HL-60 (cell line): ENCODE results near the gene ZFP92.

ENCODE experiments used
- DNase-seq, 2 experiments: peaks; one replicate each; pipeline ENCODE4 v3.0.0-alpha.2; 2010 to 2020; ENCODE audit warnings: low read depth in 1 of 2, low spot score in 1 of 2
- H3K27ac ChIP-seq: fragments of 250-450 bp; sonication (Bioruptor Pico); replicated peaks from 2 replicates; pipeline ENCODE4 v1.5.1; 2020; ENCODE audit warnings: mild to moderate bottlenecking, moderate library complexity
- H3K27me3 ChIP-seq: fragments of 250-450 bp; sonication (Bioruptor Pico); 2 replicates; pipeline ENCODE4 v1.5.1; 2021; ENCODE audit warnings: mild to moderate bottlenecking, moderate library complexity; ENCODE audit not compliant: insufficient read depth, poor library complexity, severe bottlenecking
- H3K4me3 ChIP-seq: replicated peaks from 2 replicates; pipeline ENCODE4 v1.5.1; 2011; ENCODE audit warnings: mild to moderate bottlenecking, control low read depth, low read length; ENCODE audit not compliant: insufficient read depth
- CTCF ChIP-seq: IDR thresholded peaks from one replicate; pipeline ENCODE4 v1.5.1; 2011; ENCODE audit warnings: low read length, control low read depth, inconsistent platforms; ENCODE audit not compliant: insufficient read depth
- GABPA ChIP-seq: IDR thresholded peaks from 2 replicates; pipeline ENCODE4 v1.6.1; 2012; ENCODE audit warnings: low read depth
- POLR2AphosphoS5 ChIP-seq: IDR thresholded peaks from 2 replicates; pipeline ENCODE4 v1.6.1; 2012; ENCODE audit warnings: low read depth
- REST ChIP-seq: IDR thresholded peaks from 2 replicates; pipeline ENCODE4 v1.6.1; 2012; ENCODE audit warnings: low read depth; ENCODE audit not compliant: insufficient replicate concordance
- SPI1 ChIP-seq: IDR thresholded peaks from 2 replicates; pipeline ENCODE4 v1.6.1; 2012; ENCODE audit warnings: low read depth, mild to moderate bottlenecking, borderline replicate concordance

Gene ZFP92

GRCh38 chrX:153456161-153456560, 44.9 kb downstream of the ZFP92 start:
- H3K27ac ChIP-seq = no peak overlapping the region
- no peak for DNase-seq
- no peaks in the 10 kb centered on the region for H3K27me3 ChIP-seq
- no peak overlapping the region for H3K4me3 ChIP-seq
- no peak for TF ChIP-seq SPI1
- TF ChIP-seq CTCF = no peak
- TF ChIP-seq GABPA = no peak
- TF ChIP-seq POLR2AphosphoS5 = no peak
- no peak for TF ChIP-seq REST

GRCh38 chrX:153456704-153457103, 45.4 kb downstream of the ZFP92 start:
- TF ChIP-seq POLR2AphosphoS5 (no peak), GABPA (no peak), CTCF (no peak), SPI1 (no peak), REST (no peak)
- DNase-seq = no peak
- Histone ChIP-seq H3K27me3 (no peaks in the 10 kb centered on the region), H3K4me3 (no peak overlapping the region), H3K27ac (no peak overlapping the region)

- no peak for DNase-seq
- TF ChIP-seq REST (no peak), CTCF (no peak), POLR2AphosphoS5 (no peak), GABPA (no peak), SPI1 (no peak)
- Histone ChIP-seq H3K27ac (no peak overlapping the region), H3K4me3 (no peak overlapping the region), H3K27me3 (no peaks in the 10 kb centered on the region)
These were observed 46.0 kb downstream of the ZFP92 start for GRCh38 chrX:153457136-153457825.
